ENCODE data around the gene FAM222B. TPM values are rescaled to one million over a fixed set of nuclear protein-coding genes. Genes with fewer than 3 reads are reported as not detected.

Gene FAM222B
- polyA plus RNA-seq, 1 donor (not counting 4 experiments of a cell fraction or from before 2014, with no cell fraction given): 6.5 TPM

DNA sequence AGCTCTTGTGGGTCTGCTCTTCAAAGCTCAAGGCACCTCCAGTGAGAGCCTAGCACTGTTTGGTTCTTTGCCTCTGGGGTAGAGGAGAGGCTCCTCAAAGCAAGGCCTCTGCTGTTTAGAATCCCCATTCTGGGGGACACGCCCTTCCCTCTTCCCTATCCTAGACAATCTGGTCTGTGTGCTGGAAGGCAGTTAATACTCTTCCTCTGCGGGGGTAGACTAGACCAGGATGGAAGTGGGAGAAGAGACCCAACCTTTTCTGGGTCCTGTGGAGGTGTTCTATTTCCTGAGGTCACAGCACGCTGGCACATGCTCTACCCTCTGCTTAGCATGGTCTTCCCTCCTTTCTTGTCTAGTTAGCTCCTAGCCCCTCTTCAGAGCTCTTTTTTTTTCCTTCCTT, 20.0 kb upstream of the FAM222B start:
- no peak overlapping the region for H3K4me2 ChIP-seq (ENCODE audit: control insufficient read depth, extremely low read depth, insufficient read depth, low read depth, low read length)
- H3K27me3 ChIP-seq (ENCODE audit: control insufficient read depth, extremely low read depth, insufficient read depth, low read length): no peaks in the 10 kb centered on the region
- no peaks in the 10 kb centered on the region for H3K9me3 ChIP-seq (ENCODE audit: control insufficient read depth, low read depth, low read length)
- no peaks in the 10 kb centered on the region for H4K20me1 ChIP-seq (ENCODE audit: control insufficient read depth, extremely low read depth, insufficient read depth, low read length)
- H2AFZ ChIP-seq (ENCODE audit: control insufficient read depth, low read length): no peak overlapping the region
- H3K27ac ChIP-seq (ENCODE audit: control insufficient read depth, insufficient read depth, low read length): no peak overlapping the region
- no peak for DNase-seq (ENCODE audit: low read depth, low spot score)
- peaks cover 23 to 24% of the 10 kb centered on the region in 2 experiments for H3K36me3 ChIP-seq (ENCODE audit: control insufficient read depth in 2 of 2, extremely low read depth in 1 of 2, insufficient read depth in 2 of 2, low read length in 2 of 2)
- peaks cover 3% of the 10 kb centered on the region for H3K9me1 ChIP-seq (ENCODE audit: control insufficient read depth, extremely low read depth, insufficient read depth, low read length)
- no peak for FAIRE-seq
- no peaks in the 10 kb centered on the region for H3K79me2 ChIP-seq (ENCODE audit: control insufficient read depth, insufficient read depth, low read length)
- dilution Hi-C loops (cut with MboI; ENCODE audit: extremely low pct_ligation_motif_present, low sequenced_read_pairs): no loop called here
- TF ChIP-seq EZH2 (IDR thresholded peaks at IDR 0.05; ENCODE audit: low read length): no peak
- TF ChIP-seq, protein P1, sequence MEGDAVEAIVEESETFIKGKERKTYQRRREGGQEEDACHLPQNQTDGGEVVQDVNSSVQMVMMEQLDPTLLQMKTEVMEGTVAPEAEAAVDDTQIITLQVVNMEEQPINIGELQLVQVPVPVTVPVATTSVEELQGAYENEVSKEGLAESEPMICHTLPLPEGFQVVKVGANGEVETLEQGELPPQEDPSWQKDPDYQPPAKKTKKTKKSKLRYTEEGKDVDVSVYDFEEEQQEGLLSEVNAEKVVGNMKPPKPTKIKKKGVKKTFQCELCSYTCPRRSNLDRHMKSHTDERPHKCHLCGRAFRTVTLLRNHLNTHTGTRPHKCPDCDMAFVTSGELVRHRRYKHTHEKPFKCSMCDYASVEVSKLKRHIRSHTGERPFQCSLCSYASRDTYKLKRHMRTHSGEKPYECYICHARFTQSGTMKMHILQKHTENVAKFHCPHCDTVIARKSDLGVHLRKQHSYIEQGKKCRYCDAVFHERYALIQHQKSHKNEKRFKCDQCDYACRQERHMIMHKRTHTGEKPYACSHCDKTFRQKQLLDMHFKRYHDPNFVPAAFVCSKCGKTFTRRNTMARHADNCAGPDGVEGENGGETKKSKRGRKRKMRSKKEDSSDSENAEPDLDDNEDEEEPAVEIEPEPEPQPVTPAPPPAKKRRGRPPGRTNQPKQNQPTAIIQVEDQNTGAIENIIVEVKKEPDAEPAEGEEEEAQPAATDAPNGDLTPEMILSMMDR (optimal IDR thresholded peaks at IDR 0.05 in 1 of 3, IDR thresholded peaks at IDR 0.05 in 1 of 3, conservative IDR thresholded peaks at IDR 0.05 in 1 of 3; ENCODE audit: extremely low read depth in 1 of 3, insufficient read depth in 2 of 3, low read length in 3 of 3): no peak
- no peak overlapping the region for H3K9ac ChIP-seq (ENCODE audit: control insufficient read depth, extremely low read depth, insufficient read depth, low read length)
- peaks cover 5% of the 10 kb centered on the region for H3K4me1 ChIP-seq (ENCODE audit: control insufficient read depth, extremely low read depth, insufficient read depth, low read length)
- H3K4me3 ChIP-seq (ENCODE audit: control insufficient read depth in 2 of 3, extremely low read depth in 1 of 3, insufficient read depth in 2 of 3, low read depth in 1 of 3, low read length in 3 of 3): no peak overlapping the region

DNA sequence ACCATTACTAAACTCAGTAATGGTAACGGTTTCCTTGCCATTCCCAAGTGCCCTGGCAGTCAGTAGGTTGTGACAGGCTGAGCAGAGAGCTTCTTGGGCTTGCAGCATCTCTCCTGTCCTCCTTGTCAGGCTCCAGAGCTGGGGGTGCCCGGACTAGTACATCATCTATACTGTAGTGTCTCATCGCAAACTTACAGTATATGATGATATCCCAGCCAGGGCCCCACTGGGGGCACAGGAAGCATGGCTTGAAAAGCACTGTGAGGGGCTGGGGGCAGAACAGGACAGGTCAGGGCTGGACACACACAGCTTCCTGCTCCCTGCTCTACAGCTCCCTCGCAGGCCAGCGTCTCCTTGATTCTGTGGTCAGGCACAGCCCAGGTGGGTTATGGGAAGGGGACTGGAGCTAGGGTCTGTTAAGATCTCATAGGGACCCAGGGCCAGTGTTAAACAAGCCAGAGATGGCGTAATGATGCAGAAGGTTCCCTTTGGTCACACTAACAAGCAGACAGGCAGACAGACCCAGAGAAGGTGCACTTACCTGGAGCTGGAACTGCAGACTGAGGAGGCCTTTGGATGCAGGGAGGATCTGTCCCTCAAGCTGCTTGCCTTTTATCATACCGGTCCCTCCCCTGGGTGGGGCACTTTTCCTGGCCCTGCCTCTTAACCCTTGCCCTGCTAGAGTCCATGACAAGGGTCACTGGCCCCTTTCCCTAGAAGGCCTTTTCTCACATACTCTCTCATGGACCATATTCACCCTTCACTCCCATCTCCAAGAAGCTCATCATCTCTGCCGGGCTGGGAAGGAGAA, 19.0 kb upstream of the FAM222B start:
- Histone ChIP-seq H4K20me1 (ENCODE audit: control insufficient read depth, extremely low read depth, insufficient read depth, low read length) (no peaks in the 10 kb centered on the region), H2AFZ (ENCODE audit: control insufficient read depth, low read length) (no peak overlapping the region), H3K27ac (ENCODE audit: control insufficient read depth, insufficient read depth, low read length) (no peak overlapping the region), H3K4me1 (ENCODE audit: control insufficient read depth, extremely low read depth, insufficient read depth, low read length) (peaks cover 5% of the 10 kb centered on the region), H3K9me1 (ENCODE audit: control insufficient read depth, extremely low read depth, insufficient read depth, low read length) (peaks cover 3% of the 10 kb centered on the region), H3K27me3 (ENCODE audit: control insufficient read depth, extremely low read depth, insufficient read depth, low read length) (no peaks in the 10 kb centered on the region), H3K4me3 (ENCODE audit: control insufficient read depth in 2 of 3, extremely low read depth in 1 of 3, insufficient read depth in 2 of 3, low read depth in 1 of 3, low read length in 3 of 3) (no peak overlapping the region), H3K9ac (ENCODE audit: control insufficient read depth, extremely low read depth, insufficient read depth, low read length) (no peak overlapping the region), H3K79me2 (ENCODE audit: control insufficient read depth, insufficient read depth, low read length) (no peaks in the 10 kb centered on the region), H3K4me2 (ENCODE audit: control insufficient read depth, extremely low read depth, insufficient read depth, low read depth, low read length) (no peak overlapping the region), H3K9me3 (ENCODE audit: control insufficient read depth, low read depth, low read length) (no peaks in the 10 kb centered on the region), H3K36me3 (ENCODE audit: control insufficient read depth in 2 of 2, extremely low read depth in 1 of 2, insufficient read depth in 2 of 2, low read length in 2 of 2) (peaks cover 24% of the 10 kb centered on the region in 2 experiments)
- TF ChIP-seq, protein P1 (optimal IDR thresholded peaks at IDR 0.05 in 1 of 3, IDR thresholded peaks at IDR 0.05 in 1 of 3, conservative IDR thresholded peaks at IDR 0.05 in 1 of 3; ENCODE audit: extremely low read depth in 1 of 3, insufficient read depth in 2 of 3, low read length in 3 of 3): no peak
- TF ChIP-seq EZH2 (IDR thresholded peaks at IDR 0.05; ENCODE audit: low read length): no peak
- no peak for DNase-seq (ENCODE audit: low read depth, low spot score)
- no peak for FAIRE-seq
- dilution Hi-C loops (cut with MboI; ENCODE audit: extremely low pct_ligation_motif_present, low sequenced_read_pairs): no loop called here
